Measurements from ENCODE around the gene FGF19. TPM values are rescaled to one million over a fixed set of nuclear protein-coding genes. Genes with fewer than 3 reads are reported as not detected.

The FGF19 gene
- total RNA-seq, 1 experiment from 2014 or later = 7.4 TPM

- DNase-seq = no peak
- Histone ChIP-seq H3K4ac (ENCODE audit: low read depth, low read length) (no peak overlapping the region), H2BK12ac (ENCODE audit: insufficient read length, low read depth, low read length) (no peak overlapping the region), H3K79me2 (ENCODE audit: insufficient read depth, low read length) (no peaks in the 10 kb centered on the region), H3K4me2 (ENCODE audit: insufficient read depth, insufficient read length, low read length) (no peak overlapping the region), H2BK5ac (ENCODE audit: insufficient read length, low read length) (no peak overlapping the region), H3K56ac (ENCODE audit: insufficient read length, low read depth, low read length) (no peak overlapping the region), H3K27ac (ENCODE audit: insufficient read length, low read depth, low read length) (no peak overlapping the region), H4K8ac (replicated peaks; ENCODE audit: insufficient read length, low read depth, low read length) (no peak overlapping the region), H4K5ac (ENCODE audit: insufficient read length, low read depth, low read length) (no peak overlapping the region), H3K4me1 (ENCODE audit: insufficient read depth, low read length) (no peaks in the 10 kb centered on the region), H3K18ac (ENCODE audit: insufficient read length, low read depth, low read length) (no peak overlapping the region), H3K23me2 (ENCODE audit: insufficient read length, low read depth, low read length, poor library complexity, severe bottlenecking) (no peaks in the 10 kb centered on the region), H3K9me3 (ENCODE audit: control insufficient read depth, low read depth, low read length) (no peaks in the 10 kb centered on the region), H2BK120ac (ENCODE audit: low read depth, low read length, poor library complexity, severe bottlenecking) (no peak overlapping the region), H2BK15ac (ENCODE audit: low read depth, low read length) (no peak overlapping the region), H3K9ac (ENCODE audit: extremely low read depth, insufficient read length, low read length) (no peak overlapping the region), H4K91ac (ENCODE audit: insufficient read length, low read depth, low read length) (no peak overlapping the region), H2AK5ac (ENCODE audit: insufficient read length, low read length) (no peak overlapping the region), H3K27me3 (ENCODE audit: insufficient read depth, low read length) (no peaks in the 10 kb centered on the region), H3T11ph (ENCODE audit: low read length) (no peak overlapping the region), H4K20me1 (ENCODE audit: control insufficient read depth, insufficient read depth, insufficient read length) (no peaks in the 10 kb centered on the region), H3K23ac (ENCODE audit: insufficient read length, low read depth, low read length) (no peak overlapping the region), H3K79me1 (ENCODE audit: insufficient read depth, low read depth, low read length, poor library complexity, severe bottlenecking) (no peaks in the 10 kb centered on the region), H2BK20ac (ENCODE audit: low read depth, low read length, poor library complexity, severe bottlenecking) (no peak overlapping the region), H3K14ac (ENCODE audit: insufficient read depth, low read length) (no peak overlapping the region), H2AFZ (ENCODE audit: low read length) (no peak overlapping the region)
- TF ChIP-seq CTCF (conservative IDR thresholded peaks at IDR 0.05) = no peak
- H3K36me3 Mint-ChIP-seq (ENCODE audit: insufficient read depth in 1 of 3, low read depth in 3 of 3) = no peaks in the 10 kb centered on the region; a peak in 1 of 7 replicates
- no peaks in the 10 kb centered on the region for H3K9me3 Mint-ChIP-seq
- H3K27me3 Mint-ChIP-seq (ENCODE audit: low read depth) = peaks cover 6% of the 10 kb centered on the region
- no peak overlapping the region for H3K27ac Mint-ChIP-seq
- peaks cover 11 to 19% of the 10 kb centered on the region in 2 experiments for H3K4me1 Mint-ChIP-seq
- WGBS (ENCODE audit: extremely low coverage, insufficient read length, low lambda C conversion rate) = no CpG with 5 or more reads among the region's 4 CpGs
- no peak overlapping the region for H3K4me3 Mint-ChIP-seq
Observed at GRCh38 chr11:69752890-69753289, 49.1 kb upstream of the FGF19 start.
